Left forelimb (tissue), 1 donor: ENCODE measurements around the gene MRC2.

Experiments
- DNase-seq: peaks from one replicate; pipeline ENCODE4 v3.0.0-alpha.2; 2018; ENCODE audit warnings: low spot score

MRC2 gene

GRCh38 chr17:62701706-62702085 is 74.2 kb downstream of the MRC2 start:
- DNase-seq, result no peak

- no peak for DNase-seq
Measured at GRCh38 chr17:62702746-62703260, 75.3 kb downstream of the MRC2 start.

- DNase-seq, result no peak
Measured at GRCh38 chr17:62703261-62703775, 75.8 kb downstream of the MRC2 start.

GRCh38 chr17:62703776-62704380 is 76.4 kb downstream of the MRC2 start:
- DNase-seq, result peak; percentile 90

- DNase-seq, result no peak
Measured at GRCh38 chr17:62704381-62704971, 77.0 kb downstream of the MRC2 start.

- no peak for DNase-seq
Measured at GRCh38 chr17:62705156-62705777, 77.8 kb downstream of the MRC2 start.

- DNase-seq, result peak; percentile 64
Measured at GRCh38 chr17:62705778-62706597, 78.5 kb downstream of the MRC2 start.

GRCh38 chr17:62706598-62707424 is 79.3 kb downstream of the MRC2 start:
- peak; percentile 42 for DNase-seq

GRCh38 chr17:62707425-62707739 is 79.9 kb downstream of the MRC2 start:
- peak; percentile 22 for DNase-seq

- peak; percentile 14 for DNase-seq
Measured at GRCh38 chr17:62708587-62708986, 81.1 kb downstream of the MRC2 start.

- DNase-seq, result no peak
Measured at GRCh38 chr17:62712171-62712581, 84.7 kb downstream of the MRC2 start.

- no peak for DNase-seq
Measured at GRCh38 chr17:62713086-62713881, 85.8 kb downstream of the MRC2 start.

- DNase-seq, result no peak
Measured at GRCh38 chr17:62714016-62714777, 86.7 kb downstream of the MRC2 start.

GRCh38 chr17:62715882-62716390 is 88.5 kb downstream of the MRC2 start:
- no peak for DNase-seq

- no peak for DNase-seq
Measured at GRCh38 chr17:62716834-62717588, 89.5 kb downstream of the MRC2 start.

GRCh38 chr17:62717589-62717855 is 90.1 kb downstream of the MRC2 start:
- DNase-seq, result no peak

GRCh38 chr17:62717889-62718288 is 90.4 kb downstream of the MRC2 start:
- no peak for DNase-seq

- no peak for DNase-seq
Measured at GRCh38 chr17:62718429-62718828, 91.0 kb downstream of the MRC2 start.

- DNase-seq, result no peak
Measured at GRCh38 chr17:62719586-62719985, 92.1 kb downstream of the MRC2 start.
